Measurements from ENCODE around the gene AARSD1.
"Not testable (repeated sequence)": the region's sequence is repeated elsewhere in the genome, so short reads cannot be mapped to it uniquely, and the experiment has no call there.

AARSD1 gene

GRCh38 chr17:42918902-42919521 is 45.2 kb downstream of the AARSD1 start:
- DNase-seq = peak; percentile 28

- DNase-seq = peak; percentile 27
Measured at GRCh38 chr17:42917236-42917603, 47.0 kb downstream of the AARSD1 start.

- not testable (repeated sequence) for DNase-seq
Measured at GRCh38 chr17:42916388-42917235, 47.6 kb downstream of the AARSD1 start.

- DNase-seq = not testable (repeated sequence)
Measured at GRCh38 chr17:42915288-42915687, 49.0 kb downstream of the AARSD1 start.

GRCh38 chr17:42913981-42914617 is 50.2 kb downstream of the AARSD1 start:
- no peak for DNase-seq

- DNase-seq = no peak
Measured at GRCh38 chr17:42913522-42913921, 50.7 kb downstream of the AARSD1 start.

GRCh38 chr17:42908872-42909700 is 55.2 kb downstream of the AARSD1 start:
- no peak for DNase-seq

- DNase-seq = no peak
Measured at GRCh38 chr17:42906772-42907446, 57.3 kb downstream of the AARSD1 start.

- no peak for DNase-seq
Measured at GRCh38 chr17:42904110-42904469, 60.2 kb downstream of the AARSD1 start.

- DNase-seq = no peak
Measured at GRCh38 chr17:42901535-42902229, 62.6 kb downstream of the AARSD1 start.

All from eye (tissue), 1 donor.